Caco-2 (cell line): Measurements from ENCODE around the gene NOL4L. TPM values are rescaled to one million over a fixed set of nuclear protein-coding genes. Genes with fewer than 3 reads are reported as not detected.

ENCODE experiments used
- BruUV-seq: library from RNA; stranded (reverse); fragments of 400-500 nt; replicated peaks from 2 replicates; lab custom pipeline; 2021; lab: Mats Ljungman, UMichigan
- CTCF ChIA-PET: fragments of 300-600 bp; sonication (Branson Sonifier 250); formaldehyde crosslinking; loops from one replicate; lab custom pipeline; 2022; ENCODE audit warnings: antibody characterized with exemption; lab: Charles Lee
- POLR2A ChIA-PET: fragments of 300-600 bp; sonication (Branson Sonifier 250); formaldehyde crosslinking; loops from one replicate; lab custom pipeline; 2022; ENCODE audit warnings: antibody characterized with exemption; lab: Charles Lee
- DNase-seq, 2 experiments: peaks; one replicate each; pipeline versions ENCODE4 v3.0.0 to v3.0.0-alpha.2; 2020 to 2022
- H3K27me3 ChIP-seq: replicated peaks from 2 replicates; pipeline ENCODE4 v1.6.0; 2011; ENCODE audit warnings: low read length; ENCODE audit not compliant: control insufficient read depth, insufficient read depth
- H3K36me3 ChIP-seq: 2 replicates; pipeline ENCODE4 v1.5.1; 2011; ENCODE audit warnings: low read length; ENCODE audit not compliant: control insufficient read depth, insufficient read depth
- H3K4me1 ChIP-seq: fragments of 250-450 bp; sonication (Bioruptor Pico); 2 replicates; pipeline ENCODE4 v1.5.1; 2020; ENCODE audit warnings: mild to moderate bottlenecking
- H3K4me3 ChIP-seq: 2 replicates; pipeline ENCODE4 v1.5.1; 2011; ENCODE audit warnings: low read depth, mild to moderate bottlenecking, control low read depth, low read length
- H3K9me3 ChIP-seq: fragments of 250-450 bp; sonication (Bioruptor Pico); 2 replicates; pipeline ENCODE4 v1.5.1; 2020; ENCODE audit warnings: mild to moderate bottlenecking, moderate library complexity
- H3K27ac Mint-ChIP-seq: one replicate; pipeline ENCODE4 v1.8.0; 2022; ENCODE audit warnings: mixed read lengths; ENCODE audit not compliant: unreplicated experiment
- H3K27me3 Mint-ChIP-seq: one replicate; pipeline ENCODE4 v1.8.0; 2022; ENCODE audit warnings: mixed read lengths; ENCODE audit not compliant: insufficient read depth, unreplicated experiment
- H3K36me3 Mint-ChIP-seq: one replicate; pipeline ENCODE4 v1.8.0; 2022; ENCODE audit warnings: mild to moderate bottlenecking, mixed read lengths; ENCODE audit not compliant: insufficient read depth, unreplicated experiment
- H3K4me1 Mint-ChIP-seq: one replicate; pipeline ENCODE4 v1.8.0; 2022; ENCODE audit warnings: low read depth, mixed read lengths; ENCODE audit not compliant: unreplicated experiment
- H3K4me3 Mint-ChIP-seq: one replicate; pipeline ENCODE4 v1.8.0; 2022; ENCODE audit warnings: mild to moderate bottlenecking, moderate library complexity, mixed read lengths; ENCODE audit not compliant: unreplicated experiment
- H3K9me3 Mint-ChIP-seq: one replicate; pipeline ENCODE4 v1.8.0; 2022; ENCODE audit warnings: mixed read lengths; ENCODE audit not compliant: unreplicated experiment
- intact Hi-C: fragments of 100-400 bp; cut with micrococcal nuclease; formaldehyde crosslinking; loops from one replicate; pipeline ENCODE4 v1.10.0; 2022; ENCODE audit not compliant: unreplicated experiment
- total RNA-seq: library from RNA; stranded (reverse); gene quantifications from 2 replicates; pipeline ENCODE4 v1.2.3, GENCODE V29; 2022
- TF ChIP-seq, protein P1 (sequence below), 2 experiments: fragments of 200-600 bp in 1 of 2; IDR thresholded peaks; 1 replicate in 1 of 2; 2 replicates in 1 of 2; pipeline versions ENCODE4 v1.5.1 to v1.8.0; 2011 to 2022; ENCODE audit warnings: antibody characterized with exemption in 1 of 2, control low read depth in 1 of 2, inconsistent platforms in 1 of 2, low read depth in 1 of 2, low read length in 1 of 2, mild to moderate bottlenecking in 1 of 2, moderate library complexity in 1 of 2; ENCODE audit not compliant: insufficient read depth in 1 of 2, severe bottlenecking in 1 of 2, unreplicated experiment in 1 of 2

The NOL4L gene
- total RNA-seq, 1 experiment from 2014 or later: 80.9 TPM

GRCh38 chr20:32396646-32397160 is 188.4 kb downstream of the NOL4L start:
- no peaks in the 10 kb centered on the region for H3K4me1 ChIP-seq
- H3K36me3 ChIP-seq: peaks cover 3% of the 10 kb centered on the region
- Mint-ChIP-seq H3K27me3 (no peaks in the 10 kb centered on the region), H3K36me3 (peaks cover 71% of the 10 kb centered on the region), H3K4me1 (no peaks in the 10 kb centered on the region), H3K4me3 (no peak overlapping the region), H3K27ac (no peak overlapping the region), H3K9me3 (no peaks in the 10 kb centered on the region)
- no peaks in the 10 kb centered on the region for H3K27me3 ChIP-seq
- BruUV-seq: no TSS peak
- H3K9me3 ChIP-seq: no peaks in the 10 kb centered on the region
- intact Hi-C loops: no loop called here
- TF ChIP-seq, protein P1, sequence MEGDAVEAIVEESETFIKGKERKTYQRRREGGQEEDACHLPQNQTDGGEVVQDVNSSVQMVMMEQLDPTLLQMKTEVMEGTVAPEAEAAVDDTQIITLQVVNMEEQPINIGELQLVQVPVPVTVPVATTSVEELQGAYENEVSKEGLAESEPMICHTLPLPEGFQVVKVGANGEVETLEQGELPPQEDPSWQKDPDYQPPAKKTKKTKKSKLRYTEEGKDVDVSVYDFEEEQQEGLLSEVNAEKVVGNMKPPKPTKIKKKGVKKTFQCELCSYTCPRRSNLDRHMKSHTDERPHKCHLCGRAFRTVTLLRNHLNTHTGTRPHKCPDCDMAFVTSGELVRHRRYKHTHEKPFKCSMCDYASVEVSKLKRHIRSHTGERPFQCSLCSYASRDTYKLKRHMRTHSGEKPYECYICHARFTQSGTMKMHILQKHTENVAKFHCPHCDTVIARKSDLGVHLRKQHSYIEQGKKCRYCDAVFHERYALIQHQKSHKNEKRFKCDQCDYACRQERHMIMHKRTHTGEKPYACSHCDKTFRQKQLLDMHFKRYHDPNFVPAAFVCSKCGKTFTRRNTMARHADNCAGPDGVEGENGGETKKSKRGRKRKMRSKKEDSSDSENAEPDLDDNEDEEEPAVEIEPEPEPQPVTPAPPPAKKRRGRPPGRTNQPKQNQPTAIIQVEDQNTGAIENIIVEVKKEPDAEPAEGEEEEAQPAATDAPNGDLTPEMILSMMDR (IDR thresholded peaks at IDR 0.05; ENCODE audit: insufficient read depth in 1 of 2, low read depth in 1 of 2, low read length in 1 of 2, severe bottlenecking in 1 of 2, unreplicated experiment in 1 of 2): no peak
- ChIA-PET CTCF (no interaction called here), POLR2A (interaction anchor here (0.6 kb wide), 1 partner anchor 195 kb away, joined by 5 read pairs; no protein-coding TSS in a partner anchor)
- DNase-seq: no peak
- no peak overlapping the region for H3K4me3 ChIP-seq

DNA sequence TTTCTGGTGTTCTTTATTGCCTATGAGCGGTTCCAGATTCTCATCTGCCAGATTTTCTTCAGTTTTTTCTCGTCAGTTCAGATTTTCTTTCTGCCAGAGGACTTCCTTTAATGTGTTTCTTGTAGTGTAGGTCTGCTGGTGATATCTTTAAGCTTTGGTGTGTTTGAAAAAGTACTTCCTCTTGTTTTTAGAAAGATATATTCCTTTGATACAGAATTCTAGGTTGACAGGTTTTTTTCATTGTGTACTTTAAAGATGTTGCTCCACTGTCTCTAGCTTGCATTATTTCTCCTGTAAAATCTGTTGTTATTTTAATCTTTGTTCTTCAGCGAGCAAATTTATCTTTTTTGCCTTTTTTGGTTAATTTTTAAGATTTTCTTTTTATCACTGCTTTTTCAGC is 190.1 kb downstream of the NOL4L start:
- no peak overlapping the region for H3K4me3 ChIP-seq
- CTCF ChIA-PET: no interaction called here
- intact Hi-C loops: no loop called here
- H3K27me3 ChIP-seq: no peaks in the 10 kb centered on the region
- H3K9me3 ChIP-seq: no peaks in the 10 kb centered on the region
- Mint-ChIP-seq H3K27me3 (no peaks in the 10 kb centered on the region), H3K36me3 (peaks cover 69% of the 10 kb centered on the region), H3K9me3 (no peaks in the 10 kb centered on the region), H3K4me3 (no peak overlapping the region), H3K27ac (peak overlapping the region; percentile 15), H3K4me1 (no peaks in the 10 kb centered on the region)
- no peaks in the 10 kb centered on the region for H3K4me1 ChIP-seq
- peaks cover 4% of the 10 kb centered on the region for H3K36me3 ChIP-seq
- no TSS peak for BruUV-seq
- TF ChIP-seq, protein P1 (IDR thresholded peaks at IDR 0.05; ENCODE audit: insufficient read depth in 1 of 2, low read depth in 1 of 2, low read length in 1 of 2, severe bottlenecking in 1 of 2, unreplicated experiment in 1 of 2): no peak
- POLR2A ChIA-PET: no interaction called here
- no peak for DNase-seq

Other genes starting within 250 kb of the NOL4L start
- gene ASXL1, start 227.0 kb downstream of the NOL4L start, total RNA-seq: 226 and 233 TPM in 2 replicates
- gene C20orf203, start 88.6 kb upstream of the NOL4L start, total RNA-seq: not detected in 2 replicates
- 142 and 160 TPM in 2 replicates for gene COMMD7, start 158.1 kb upstream of the NOL4L start, total RNA-seq
- gene DNMT3B, start 177.1 kb upstream of the NOL4L start, total RNA-seq: 95.5 and 105 TPM in 2 replicates
- gene MAPRE1, start 234.6 kb upstream of the NOL4L start, total RNA-seq: 321 and 336 TPM in 2 replicates